Suprapubic skin (tissue), 4 donors: ENCODE results near the gene SPATA13. TPM values are rescaled to one million over a fixed set of nuclear protein-coding genes. Genes with fewer than 3 reads are reported as not detected.
A peak's percentile ranks its signal among the peaks of the same experiment; 100 is the strongest.
"Not testable (repeated sequence)": the region's sequence is repeated elsewhere in the genome, so short reads cannot be mapped to it uniquely, and the experiment has no call there.

Experiments used
- DNase-seq, 2 donors: peaks; one replicate each; pipeline ENCODE4 v3.0.0-alpha.2; 2019; ENCODE audit warnings: low spot score in 2 of 2
- H3K27ac ChIP-seq: fragments of 200-600 bp; sonication (generic); one replicate; pipeline ENCODE4 v1.5.1; 2019
- H3K27me3 ChIP-seq: fragments of 200-600 bp; sonication (generic); one replicate; pipeline ENCODE4 v1.5.1; 2019
- H3K36me3 ChIP-seq: fragments of 200-600 bp; sonication (generic); one replicate; pipeline ENCODE4 v1.5.1; 2019
- H3K4me1 ChIP-seq: fragments of 200-600 bp; sonication (generic); one replicate; pipeline ENCODE4 v1.5.1; 2019
- H3K4me3 ChIP-seq: fragments of 200-600 bp; sonication (generic); one replicate; pipeline ENCODE4 v1.5.1; 2019; ENCODE audit warnings: mild to moderate bottlenecking
- H3K9me3 ChIP-seq: fragments of 200-600 bp; sonication (generic); one replicate; pipeline ENCODE4 v1.5.1; 2019
- EP300 ChIP-seq: sonication (generic); formaldehyde crosslinking; IDR thresholded peaks from one replicate; pipeline ENCODE4 v1.6.1; 2017; ENCODE audit warnings: antibody characterized with exemption
- POLR2A ChIP-seq, 2 donors: fragments of 450-650 bp; IDR thresholded peaks; one replicate each; pipeline ENCODE4 v1.6.1; 2017; ENCODE audit warnings: antibody characterized with exemption in 2 of 2, mild to moderate bottlenecking in 2 of 2, moderate library complexity in 2 of 2
- POLR2AphosphoS5 ChIP-seq, 3 donors: sonication (generic); formaldehyde crosslinking; IDR thresholded peaks; one replicate each; pipeline ENCODE4 v1.6.1; 2017; ENCODE audit warnings: antibody characterized with exemption in 3 of 3
- WGBS: methylation state at CpG from one replicate; pipeline ENCODE4 v1.1.5; 2018; 5-methylcytosine and 5-hydroxymethylcytosine counted together
- total RNA-seq, 4 donors: library from RNA; depleted of rRNA; stranded (reverse); fragments of >200 nt; gene quantifications; one replicate each; pipeline ENCODE4 v1.1.0, GENCODE V29; 2016
- TF ChIP-seq, protein P1 (sequence below), 2 donors: fragments of 200-600 bp in 1 of 2; fragments of 450-650 bp in 1 of 2; sonication (generic) in 1 of 2; IDR thresholded peaks; one replicate each; pipeline ENCODE4 v1.5.1; 2016 to 2019; ENCODE audit warnings: antibody characterized with exemption in 2 of 2, mild to moderate bottlenecking in 1 of 2, moderate library complexity in 1 of 2

Gene SPATA13
- total RNA-seq, 4 donors from 2014 or later = 26.5 to 64.2 (median 31.6) TPM

DNA sequence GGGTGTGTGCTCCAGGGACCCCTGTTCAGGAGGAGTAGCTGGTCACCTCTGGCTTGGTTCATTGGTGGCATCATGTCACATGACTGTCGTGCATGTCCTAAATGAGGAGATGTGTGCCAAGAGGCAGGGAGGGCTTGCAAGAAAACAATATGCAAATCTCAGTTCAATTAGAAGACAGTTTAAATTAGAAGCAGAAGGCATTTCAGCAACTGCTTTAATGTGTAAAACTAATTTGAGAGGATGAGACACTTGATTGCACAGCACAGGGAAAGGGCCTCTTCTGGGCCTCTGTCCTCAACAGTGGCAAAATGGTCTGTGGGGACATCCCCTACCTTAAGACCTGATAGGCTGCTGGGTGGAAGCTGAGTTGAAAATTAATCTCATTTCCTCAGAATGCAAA is 54.6 kb downstream of the SPATA13 start:
- DNase-seq = no peak
- H3K27me3 ChIP-seq = no peaks in the 10 kb centered on the region
- TF ChIP-seq POLR2A (IDR thresholded peaks at IDR 0.05) (no peak), EP300 (no peak), POLR2AphosphoS5 (IDR thresholded peaks at IDR 0.05) (no peak)
- TF ChIP-seq, protein P1, sequence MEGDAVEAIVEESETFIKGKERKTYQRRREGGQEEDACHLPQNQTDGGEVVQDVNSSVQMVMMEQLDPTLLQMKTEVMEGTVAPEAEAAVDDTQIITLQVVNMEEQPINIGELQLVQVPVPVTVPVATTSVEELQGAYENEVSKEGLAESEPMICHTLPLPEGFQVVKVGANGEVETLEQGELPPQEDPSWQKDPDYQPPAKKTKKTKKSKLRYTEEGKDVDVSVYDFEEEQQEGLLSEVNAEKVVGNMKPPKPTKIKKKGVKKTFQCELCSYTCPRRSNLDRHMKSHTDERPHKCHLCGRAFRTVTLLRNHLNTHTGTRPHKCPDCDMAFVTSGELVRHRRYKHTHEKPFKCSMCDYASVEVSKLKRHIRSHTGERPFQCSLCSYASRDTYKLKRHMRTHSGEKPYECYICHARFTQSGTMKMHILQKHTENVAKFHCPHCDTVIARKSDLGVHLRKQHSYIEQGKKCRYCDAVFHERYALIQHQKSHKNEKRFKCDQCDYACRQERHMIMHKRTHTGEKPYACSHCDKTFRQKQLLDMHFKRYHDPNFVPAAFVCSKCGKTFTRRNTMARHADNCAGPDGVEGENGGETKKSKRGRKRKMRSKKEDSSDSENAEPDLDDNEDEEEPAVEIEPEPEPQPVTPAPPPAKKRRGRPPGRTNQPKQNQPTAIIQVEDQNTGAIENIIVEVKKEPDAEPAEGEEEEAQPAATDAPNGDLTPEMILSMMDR (IDR thresholded peaks at IDR 0.05) = no peak
- WGBS = 53% methylated on average over 1 of the region's 1 CpG
- H3K4me1 ChIP-seq = peaks cover 17% of the 10 kb centered on the region
- no peaks in the 10 kb centered on the region for H3K36me3 ChIP-seq
- no peak overlapping the region for H3K4me3 ChIP-seq
- H3K9me3 ChIP-seq = no peaks in the 10 kb centered on the region
- no peak overlapping the region for H3K27ac ChIP-seq

DNA sequence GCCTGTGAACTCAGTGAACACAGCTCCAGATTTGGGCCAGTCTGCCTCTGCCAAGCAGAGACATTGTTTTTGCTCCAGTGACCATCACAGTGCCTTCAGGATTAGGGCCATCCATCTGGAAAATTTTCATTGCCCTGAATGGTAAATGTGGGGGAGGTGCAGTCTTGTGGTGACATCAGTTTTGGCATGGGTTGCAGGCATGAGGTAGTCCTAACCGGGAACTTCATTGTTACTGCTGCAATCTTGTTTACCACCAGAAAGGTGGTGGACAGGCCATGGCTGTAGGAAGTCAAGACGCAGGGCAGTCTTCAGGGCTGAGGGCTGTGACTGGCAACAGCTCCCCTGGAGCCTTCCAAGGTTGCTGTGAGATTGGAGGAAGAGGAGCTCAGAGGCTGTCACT is 55.2 kb downstream of the SPATA13 start:
- Histone ChIP-seq H3K27me3 (no peaks in the 10 kb centered on the region), H3K4me3 (no peak overlapping the region), H3K9me3 (no peaks in the 10 kb centered on the region), H3K27ac (peak overlapping the region; percentile 31), H3K36me3 (no peaks in the 10 kb centered on the region), H3K4me1 (peaks cover 17% of the 10 kb centered on the region)
- 51% methylated on average over 2 of the region's 2 CpGs for WGBS
- no peak for DNase-seq
- peak in 1 of 3 donors; percentile 15 for TF ChIP-seq POLR2AphosphoS5 (IDR thresholded peaks at IDR 0.05)
- no peak for TF ChIP-seq POLR2A (IDR thresholded peaks at IDR 0.05)

- TF ChIP-seq, protein P1 (IDR thresholded peaks at IDR 0.05) = no peak
- TF ChIP-seq POLR2AphosphoS5 (IDR thresholded peaks at IDR 0.05) = no peak
- TF ChIP-seq POLR2A (IDR thresholded peaks at IDR 0.05) = no peak
- no peak for TF ChIP-seq EP300
- no peak for DNase-seq
- Histone ChIP-seq H3K36me3 (no peaks in the 10 kb centered on the region), H3K4me3 (no peak overlapping the region), H3K27ac (peak overlapping the region; percentile 31), H3K9me3 (no peaks in the 10 kb centered on the region), H3K27me3 (no peaks in the 10 kb centered on the region), H3K4me1 (peaks cover 17% of the 10 kb centered on the region)
- WGBS = 84% methylated on average over 4 of the region's 4 CpGs
These were observed 55.7 kb downstream of the SPATA13 start for GRCh38 chr13:24216176-24216575.

- not testable (repeated sequence) for H3K4me3 ChIP-seq, H3K36me3 ChIP-seq, H3K27me3 ChIP-seq, DNase-seq, H3K9me3 ChIP-seq, H3K27ac ChIP-seq
- H3K4me1 ChIP-seq = peaks cover 17% of the 10 kb centered on the region
- 87% methylated on average over 2 of the region's 2 CpGs for WGBS
These were observed 56.3 kb downstream of the SPATA13 start for GRCh38 chr13:24216779-24217178.

DNA sequence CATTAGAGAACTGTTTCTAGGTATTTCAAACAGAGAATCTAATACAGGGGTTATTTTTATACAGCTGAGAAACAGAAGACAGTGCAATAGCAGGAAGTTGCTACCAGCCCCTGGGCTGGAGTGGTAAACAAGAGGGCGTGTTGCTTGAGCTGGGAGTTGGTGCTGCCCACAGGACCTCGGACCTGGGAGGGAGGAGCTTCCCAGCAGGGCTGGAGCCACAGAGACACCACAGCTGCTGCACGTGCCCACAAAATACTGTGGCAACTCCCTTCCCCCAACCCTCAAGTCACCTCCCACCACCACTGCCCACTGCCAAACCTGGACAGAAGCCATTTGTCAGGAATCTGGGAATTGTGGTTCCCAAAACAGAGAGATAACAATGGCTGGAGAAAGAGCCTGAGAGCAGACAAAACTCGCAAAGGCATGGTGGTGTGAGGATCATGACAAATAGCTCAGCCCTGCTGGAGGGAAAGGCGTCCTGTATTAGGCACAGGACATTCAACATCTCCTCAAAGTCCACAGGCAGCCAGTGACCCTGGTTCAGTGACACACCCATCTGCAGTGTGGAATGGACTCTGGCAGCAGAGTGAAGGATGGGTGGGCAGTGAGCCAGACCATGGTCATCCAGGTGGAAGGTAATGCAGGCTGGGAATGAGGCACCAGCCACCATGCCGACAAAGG is 57.2 kb downstream of the SPATA13 start:
- Histone ChIP-seq H3K27ac (peak overlapping the region; percentile 38), H3K4me1 (peaks cover 17% of the 10 kb centered on the region), H3K9me3 (no peaks in the 10 kb centered on the region), H3K4me3 (no peak overlapping the region), H3K36me3 (no peaks in the 10 kb centered on the region), H3K27me3 (no peaks in the 10 kb centered on the region)
- TF ChIP-seq POLR2AphosphoS5 (IDR thresholded peaks at IDR 0.05) (no peak), POLR2A (IDR thresholded peaks at IDR 0.05) (no peak), EP300 (no peak)
- TF ChIP-seq, protein P1 (IDR thresholded peaks at IDR 0.05) = no peak
- no peak for DNase-seq
- WGBS = 57% methylated on average over 6 of the region's 6 CpGs

GRCh38 chr13:24218338-24218737 is 57.8 kb downstream of the SPATA13 start:
- peaks cover 17% of the 10 kb centered on the region for H3K4me1 ChIP-seq
- H3K4me3 ChIP-seq = no peak overlapping the region
- 76% methylated on average over 3 of the region's 3 CpGs for WGBS
- no peaks in the 10 kb centered on the region for H3K9me3 ChIP-seq
- no peak for DNase-seq
- H3K27ac ChIP-seq = peak overlapping the region; percentile 38
- H3K36me3 ChIP-seq = no peaks in the 10 kb centered on the region
- TF ChIP-seq, protein P1 (IDR thresholded peaks at IDR 0.05) = no peak
- no peaks in the 10 kb centered on the region for H3K27me3 ChIP-seq
